Measurements from ENCODE around the gene AFAP1.

GRCh38 chr4:7894677-7895181 lies 44.9 kb downstream of the AFAP1 start:
- TF ChIP-seq EZH2 (IDR thresholded peaks at IDR 0.05) (no peak), EZH2phosphoT487 (IDR thresholded peaks at IDR 0.05) (no peak)
- TF ChIP-seq, protein P1, sequence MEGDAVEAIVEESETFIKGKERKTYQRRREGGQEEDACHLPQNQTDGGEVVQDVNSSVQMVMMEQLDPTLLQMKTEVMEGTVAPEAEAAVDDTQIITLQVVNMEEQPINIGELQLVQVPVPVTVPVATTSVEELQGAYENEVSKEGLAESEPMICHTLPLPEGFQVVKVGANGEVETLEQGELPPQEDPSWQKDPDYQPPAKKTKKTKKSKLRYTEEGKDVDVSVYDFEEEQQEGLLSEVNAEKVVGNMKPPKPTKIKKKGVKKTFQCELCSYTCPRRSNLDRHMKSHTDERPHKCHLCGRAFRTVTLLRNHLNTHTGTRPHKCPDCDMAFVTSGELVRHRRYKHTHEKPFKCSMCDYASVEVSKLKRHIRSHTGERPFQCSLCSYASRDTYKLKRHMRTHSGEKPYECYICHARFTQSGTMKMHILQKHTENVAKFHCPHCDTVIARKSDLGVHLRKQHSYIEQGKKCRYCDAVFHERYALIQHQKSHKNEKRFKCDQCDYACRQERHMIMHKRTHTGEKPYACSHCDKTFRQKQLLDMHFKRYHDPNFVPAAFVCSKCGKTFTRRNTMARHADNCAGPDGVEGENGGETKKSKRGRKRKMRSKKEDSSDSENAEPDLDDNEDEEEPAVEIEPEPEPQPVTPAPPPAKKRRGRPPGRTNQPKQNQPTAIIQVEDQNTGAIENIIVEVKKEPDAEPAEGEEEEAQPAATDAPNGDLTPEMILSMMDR (IDR thresholded peaks at IDR 0.05), result no peak

All from neural progenitor cell (in vitro differentiated cells).